ENCODE measurements around the gene NPRL2. TPM values are rescaled to one million over a fixed set of nuclear protein-coding genes. Genes with fewer than 3 reads are reported as not detected.

Gene NPRL2
- total RNA-seq, 1 experiment from 2014 or later, result 29.8 TPM

DNA sequence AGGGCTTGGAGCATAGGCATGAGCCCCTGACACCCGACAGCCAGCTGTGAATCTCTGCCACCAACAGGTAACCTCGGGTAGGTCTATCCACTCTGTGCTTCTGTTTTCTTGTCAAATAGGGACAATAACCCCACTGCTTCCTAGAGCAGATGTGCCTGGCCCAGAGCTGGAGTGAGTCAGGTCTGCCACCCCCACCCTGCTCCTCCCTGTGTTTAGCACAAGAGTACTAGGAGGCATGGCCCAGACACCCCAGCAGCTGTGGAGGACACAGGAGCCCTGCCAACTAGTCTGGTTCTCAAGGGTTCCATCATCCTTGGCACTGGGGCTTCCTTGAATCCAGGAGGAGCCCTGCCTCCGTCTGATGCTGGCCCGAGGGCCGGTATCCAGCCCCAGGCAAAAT, 42.5 kb upstream of the NPRL2 start:
- H3K4me3 Mint-ChIP-seq (ENCODE audit: unreplicated experiment), result no peak overlapping the region
- no peaks in the 10 kb centered on the region for H3K9me3 Mint-ChIP-seq (ENCODE audit: unreplicated experiment)
- H3K27ac Mint-ChIP-seq (ENCODE audit: unreplicated experiment), result no peak overlapping the region
- no peaks in the 10 kb centered on the region for H3K36me3 Mint-ChIP-seq (ENCODE audit: insufficient read depth, unreplicated experiment)
- ChIA-PET POLR2A (no interaction called here), CTCF (no interaction called here)
- Histone ChIP-seq H3K4me1 (no peaks in the 10 kb centered on the region), H3K36me3 (ENCODE audit: control insufficient read depth, insufficient read depth, low read length) (no peaks in the 10 kb centered on the region), H3K4me3 (ENCODE audit: low read depth, low read length) (no peak overlapping the region), H3K27me3 (replicated peaks; ENCODE audit: control insufficient read depth, insufficient read depth, low read length) (no peaks in the 10 kb centered on the region), H3K9me3 (no peaks in the 10 kb centered on the region)
- DNase-seq, result no peak
- no TSS peak for BruUV-seq (replicated peaks)
- TF ChIP-seq CTCF (IDR thresholded peaks at IDR 0.05; ENCODE audit: insufficient read depth in 1 of 2, low read depth in 1 of 2, low read length in 1 of 2, severe bottlenecking in 1 of 2, unreplicated experiment in 1 of 2), result no peak
- intact Hi-C loops (cut with micrococcal nuclease; ENCODE audit: unreplicated experiment), result no loop called here
- no peaks in the 10 kb centered on the region for H3K27me3 Mint-ChIP-seq (ENCODE audit: insufficient read depth, unreplicated experiment)
- H3K4me1 Mint-ChIP-seq (ENCODE audit: low read depth, unreplicated experiment), result no peaks in the 10 kb centered on the region

DNA sequence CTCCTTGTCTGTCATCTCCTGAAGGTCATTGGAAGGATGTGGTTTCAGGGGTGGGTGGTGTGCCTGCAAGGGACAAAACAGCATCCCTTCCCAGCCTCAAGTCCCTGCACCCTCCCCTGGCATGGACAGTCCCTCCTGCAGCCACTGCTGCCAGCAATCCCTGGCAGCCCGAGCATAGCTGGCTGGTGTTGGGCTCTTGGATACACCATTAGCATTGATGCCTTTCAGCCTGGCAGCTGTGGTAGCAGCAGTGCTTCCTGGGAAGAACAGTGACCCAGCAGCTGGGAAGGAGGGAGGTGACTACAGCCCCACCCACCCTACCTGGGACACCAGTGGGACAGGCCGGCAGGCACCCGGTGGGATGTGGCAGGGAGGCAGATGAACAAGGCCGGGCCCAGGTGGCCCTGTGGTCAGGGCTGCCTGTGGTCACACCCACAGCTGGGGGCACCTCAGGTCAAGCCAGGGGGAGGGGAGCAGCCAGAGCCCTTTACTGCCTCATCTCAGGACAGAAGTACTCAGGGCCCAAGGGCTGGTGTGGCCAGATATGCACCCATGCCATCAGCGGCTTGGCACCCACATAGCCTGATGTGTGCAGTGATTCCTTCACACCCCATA, 41.6 kb upstream of the NPRL2 start:
- Mint-ChIP-seq H3K4me1 (ENCODE audit: low read depth, unreplicated experiment) (no peaks in the 10 kb centered on the region), H3K4me3 (ENCODE audit: unreplicated experiment) (no peak overlapping the region), H3K27me3 (ENCODE audit: insufficient read depth, unreplicated experiment) (no peaks in the 10 kb centered on the region), H3K9me3 (ENCODE audit: unreplicated experiment) (no peaks in the 10 kb centered on the region), H3K27ac (ENCODE audit: unreplicated experiment) (no peak overlapping the region), H3K36me3 (ENCODE audit: insufficient read depth, unreplicated experiment) (no peaks in the 10 kb centered on the region)
- H3K36me3 ChIP-seq (ENCODE audit: control insufficient read depth, insufficient read depth, low read length), result no peaks in the 10 kb centered on the region
- ChIA-PET POLR2A (no interaction called here), CTCF (no interaction called here)
- H3K9me3 ChIP-seq, result no peaks in the 10 kb centered on the region
- intact Hi-C loops (cut with micrococcal nuclease; ENCODE audit: unreplicated experiment), result no loop called here
- no TSS peak for BruUV-seq (replicated peaks)
- no peak for DNase-seq
- H3K27me3 ChIP-seq (replicated peaks; ENCODE audit: control insufficient read depth, insufficient read depth, low read length), result no peaks in the 10 kb centered on the region
- no peak for TF ChIP-seq CTCF (IDR thresholded peaks at IDR 0.05; ENCODE audit: insufficient read depth in 1 of 2, low read depth in 1 of 2, low read length in 1 of 2, severe bottlenecking in 1 of 2, unreplicated experiment in 1 of 2)
- no peaks in the 10 kb centered on the region for H3K4me1 ChIP-seq
- no peak overlapping the region for H3K4me3 ChIP-seq (ENCODE audit: low read depth, low read length)

DNA sequence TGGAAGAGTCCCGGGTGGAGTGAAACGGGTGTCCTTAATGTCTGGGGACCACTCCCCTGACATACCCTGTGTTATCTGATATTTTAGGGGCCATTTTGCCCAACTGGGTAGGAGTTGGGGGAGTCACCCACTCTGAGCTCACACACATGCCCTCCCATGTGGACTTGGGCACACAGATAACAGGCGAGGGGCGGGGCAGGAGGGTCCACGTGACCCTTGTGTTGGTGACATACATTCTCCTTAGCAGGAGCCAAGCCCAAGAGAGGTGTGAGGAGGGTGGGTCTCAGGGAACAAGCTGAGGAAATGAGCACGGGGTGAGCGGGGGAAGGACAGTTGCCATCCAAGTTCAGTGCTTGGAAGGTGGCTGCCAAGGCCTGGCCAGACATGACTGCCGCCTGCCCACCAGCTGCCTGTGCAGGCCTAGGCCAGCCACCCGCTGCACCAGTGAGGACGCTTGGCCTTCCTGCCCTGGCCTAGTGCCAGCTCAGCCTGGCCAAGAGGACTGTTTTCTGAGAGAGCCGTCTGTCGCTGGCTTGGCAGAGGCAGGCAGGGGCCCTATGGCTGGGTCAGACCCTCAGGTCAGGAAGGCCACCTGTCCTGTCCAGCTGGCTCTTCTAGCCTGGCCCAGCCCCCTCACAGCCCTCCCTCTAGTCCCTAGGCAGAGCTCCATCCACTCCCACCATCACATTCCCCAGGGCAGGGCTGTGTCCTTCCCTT, 40.1 kb upstream of the NPRL2 start:
- Histone ChIP-seq H3K4me1 (no peaks in the 10 kb centered on the region), H3K4me3 (ENCODE audit: low read depth, low read length) (no peak overlapping the region), H3K27me3 (replicated peaks; ENCODE audit: control insufficient read depth, insufficient read depth, low read length) (no peaks in the 10 kb centered on the region), H3K36me3 (ENCODE audit: control insufficient read depth, insufficient read depth, low read length) (no peaks in the 10 kb centered on the region), H3K9me3 (no peaks in the 10 kb centered on the region)
- Mint-ChIP-seq H3K4me1 (ENCODE audit: low read depth, unreplicated experiment) (no peaks in the 10 kb centered on the region), H3K4me3 (ENCODE audit: unreplicated experiment) (no peak overlapping the region), H3K36me3 (ENCODE audit: insufficient read depth, unreplicated experiment) (no peaks in the 10 kb centered on the region), H3K27me3 (ENCODE audit: insufficient read depth, unreplicated experiment) (no peaks in the 10 kb centered on the region), H3K27ac (ENCODE audit: unreplicated experiment) (no peak overlapping the region), H3K9me3 (ENCODE audit: unreplicated experiment) (no peaks in the 10 kb centered on the region)
- ChIA-PET CTCF (interaction anchor here (0.6 kb wide), 2 partner anchors 16 to 52 kb away, joined by 3 to 4 read pairs; no protein-coding TSS in a partner anchor), POLR2A (no interaction called here)
- intact Hi-C loops (cut with micrococcal nuclease; ENCODE audit: unreplicated experiment), result no loop called here
- no TSS peak for BruUV-seq (replicated peaks)
- no peak for DNase-seq
- no peak for TF ChIP-seq CTCF (IDR thresholded peaks at IDR 0.05; ENCODE audit: insufficient read depth in 1 of 2, low read depth in 1 of 2, low read length in 1 of 2, severe bottlenecking in 1 of 2, unreplicated experiment in 1 of 2)
